ENCODE results near the gene NCK2. TPM values are rescaled to one million over a fixed set of nuclear protein-coding genes. Genes with fewer than 3 reads are reported as not detected.

NCK2 gene
- total RNA-seq, 1 experiment from 2014 or later, result 49.2 TPM

DNA sequence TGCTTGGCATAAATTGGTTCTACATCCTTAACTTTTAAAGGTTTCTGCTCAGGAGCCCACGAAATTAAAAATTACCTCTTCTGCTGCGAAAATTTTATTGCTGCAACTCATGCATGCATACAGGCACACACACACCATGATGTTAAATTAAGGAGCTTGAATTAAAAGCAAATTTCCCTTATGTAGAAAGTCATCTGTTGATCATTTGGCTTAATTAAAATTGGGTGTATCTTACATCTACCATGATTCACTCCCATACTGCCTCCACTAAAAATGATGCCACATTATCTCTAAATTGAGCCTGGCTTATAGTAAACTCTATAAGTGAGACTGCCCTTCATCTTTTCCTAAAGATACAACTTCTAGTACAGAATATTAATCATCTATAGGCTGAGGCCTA, 145.4 kb downstream of the NCK2 start:
- H4K8ac ChIP-seq (replicated peaks; ENCODE audit: insufficient read length, low read depth, low read length), result no peak overlapping the region
- Mint-ChIP-seq H3K27ac (no peak overlapping the region), H3K4me1 (peaks cover 18 to 19% of the 10 kb centered on the region in 2 experiments), H3K36me3 (ENCODE audit: insufficient read depth in 1 of 3, low read depth in 3 of 3) (peaks cover 16 to 53% (median 31%) of the 10 kb centered on the region in 3 experiments), H3K27me3 (ENCODE audit: low read depth) (no peaks in the 10 kb centered on the region), H3K4me3 (no peak overlapping the region), H3K9me3 (peaks cover 9 to 10% of the 10 kb centered on the region in 2 experiments)
- no peak overlapping the region for H4K5ac ChIP-seq (ENCODE audit: insufficient read length, low read depth, low read length)
- H3K23ac ChIP-seq (ENCODE audit: insufficient read length, low read depth, low read length), result no peak overlapping the region
- H3K4me1 ChIP-seq (ENCODE audit: insufficient read depth, low read length), result no peaks in the 10 kb centered on the region
- no peak overlapping the region for H3T11ph ChIP-seq (ENCODE audit: low read length)
- no peak overlapping the region for H2AFZ ChIP-seq (ENCODE audit: low read length)
- H2BK15ac ChIP-seq (ENCODE audit: low read depth, low read length), result no peak overlapping the region
- TF ChIP-seq CTCF (conservative IDR thresholded peaks at IDR 0.05), result no peak
- no peaks in the 10 kb centered on the region for H3K79me1 ChIP-seq (ENCODE audit: insufficient read depth, low read depth, low read length, poor library complexity, severe bottlenecking)
- no peak overlapping the region for H2BK120ac ChIP-seq (ENCODE audit: low read depth, low read length, poor library complexity, severe bottlenecking)
- H3K23me2 ChIP-seq (ENCODE audit: insufficient read length, low read depth, low read length, poor library complexity, severe bottlenecking), result no peaks in the 10 kb centered on the region
- WGBS (ENCODE audit: extremely low coverage, insufficient read length, low lambda C conversion rate), result no CpG with 5 or more reads among the region's 2 CpGs
- no peak overlapping the region for H3K56ac ChIP-seq (ENCODE audit: insufficient read length, low read depth, low read length)
- H3K9ac ChIP-seq (ENCODE audit: extremely low read depth, insufficient read length, low read length), result no peak overlapping the region
- peaks cover 9% of the 10 kb centered on the region for H3K9me3 ChIP-seq (ENCODE audit: control insufficient read depth, low read depth, low read length)
- H3K4me2 ChIP-seq (ENCODE audit: insufficient read depth, insufficient read length, low read length), result no peak overlapping the region
- no peak overlapping the region for H3K14ac ChIP-seq (ENCODE audit: insufficient read depth, low read length)
- no peak overlapping the region for H2BK20ac ChIP-seq (ENCODE audit: low read depth, low read length, poor library complexity, severe bottlenecking)
- H3K27me3 ChIP-seq (ENCODE audit: insufficient read depth, low read length), result no peaks in the 10 kb centered on the region
- H3K27ac ChIP-seq (ENCODE audit: insufficient read length, low read depth, low read length), result no peak overlapping the region
- H3K79me2 ChIP-seq (ENCODE audit: insufficient read depth, low read length), result no peaks in the 10 kb centered on the region
- H4K20me1 ChIP-seq (ENCODE audit: control insufficient read depth, insufficient read depth, insufficient read length), result peaks cover 3% of the 10 kb centered on the region
- no peak for DNase-seq
- no peak overlapping the region for H4K91ac ChIP-seq (ENCODE audit: insufficient read length, low read depth, low read length)
- H2BK12ac ChIP-seq (ENCODE audit: insufficient read length, low read depth, low read length), result no peak overlapping the region
- H2BK5ac ChIP-seq (ENCODE audit: insufficient read length, low read length), result no peak overlapping the region
- no peak overlapping the region for H3K4ac ChIP-seq (ENCODE audit: low read depth, low read length)
- H2AK5ac ChIP-seq (ENCODE audit: insufficient read length, low read length), result no peak overlapping the region
- H3K18ac ChIP-seq (ENCODE audit: insufficient read length, low read depth, low read length), result no peak overlapping the region
